A549 (cell line): ENCODE results near the gene GPNMB. TPM values are rescaled to one million over a fixed set of nuclear protein-coding genes. Genes with fewer than 3 reads are reported as not detected.

Experiments
- ATAC-seq, 2 experiments: fragments of 200-7000 bp in 1 of 2; fragments of >200 bp in 1 of 2; cut with Nextera tagmentation in 1 of 2; cut with Tn5 transposase in 1 of 2; 3 replicates each; pipeline versions ENCODE4 v1.8.0 to v1.9.1; 2018 to 2020; ENCODE audit warnings: mild to moderate bottlenecking in 1 of 2, moderate library complexity in 1 of 2
- CTCF ChIA-PET: fragments of 300-600 bp; sonication (Branson Sonifier 250); formaldehyde crosslinking; extraction: SDS; loops from one replicate; lab custom pipeline; 2021; ENCODE audit warnings: antibody characterized with exemption, inconsistent platforms; lab: Yijun Ruan, JAX
- POLR2A ChIA-PET: fragments of 350-600 bp; formaldehyde crosslinking; extraction: SDS; loops from one replicate; lab custom pipeline; 2021; ENCODE audit warnings: antibody characterized with exemption, inconsistent platforms; lab: Yijun Ruan, JAX
- DNase-seq, 2 experiments: peaks; one replicate each; pipeline versions ENCODE4 v3.0.0 to v3.0.0-alpha.2; 2011 to 2016; ENCODE audit warnings: low read depth in 1 of 2, low spot score in 1 of 2
- FAIRE-seq: peaks from 2 replicates; lab custom pipeline; 2011; peaks lifted over from hg19 to GRCh38; lab: Jason Lieb, UNC
- H3K27ac ChIP-seq, 2 experiments: fragments of >200 bp; sonication (Bioruptor Twin); formaldehyde crosslinking; 3 replicates each; pipeline ENCODE4 v1.5.1; 2016 to 2017
- H3K4me1 ChIP-seq: fragments of >200 bp; sonication (Bioruptor Twin); formaldehyde crosslinking; 3 replicates; pipeline ENCODE4 v1.6.1; 2016
- H3K4me2 ChIP-seq: fragments of >200 bp; sonication (Bioruptor Twin); formaldehyde crosslinking; 3 replicates; pipeline ENCODE4 v1.6.1; 2016
- H3K4me3 ChIP-seq: fragments of >200 bp; sonication (Bioruptor Twin); formaldehyde crosslinking; 3 replicates; pipeline ENCODE4 v1.5.1; 2016
- H3K9me3 ChIP-seq: fragments of >200 bp; sonication (Bioruptor Twin); formaldehyde crosslinking; 3 replicates; pipeline ENCODE4 v1.6.1; 2016
- ATOH8 ChIP-seq: fragments of 250-450 bp; sonication (Bioruptor Pico); IDR thresholded peaks from 2 replicates; pipeline ENCODE4 v1.5.0; 2020; ENCODE audit warnings: low read depth, mild to moderate bottlenecking, moderate library complexity
- CBX2 ChIP-seq: fragments of 200-600 bp; sonication (generic); IDR thresholded peaks from 2 replicates; pipeline ENCODE4 v1.6.1; 2016; ENCODE audit warnings: low read depth, mild to moderate bottlenecking, borderline replicate concordance
- CBX8 ChIP-seq: fragments of 200-600 bp; sonication (generic); IDR thresholded peaks from 2 replicates; pipeline ENCODE4 v1.6.1; 2016
- CEBPB ChIP-seq, 2 experiments: fragments of >200 bp in 1 of 2; sonication (Bioruptor Twin) in 1 of 2; formaldehyde crosslinking in 1 of 2; IDR thresholded peaks; 2 replicates each; pipeline ENCODE4 v1.6.1; 2012 to 2016
- E2F6 ChIP-seq: IDR thresholded peaks from 2 replicates; pipeline ENCODE4 v1.6.1; 2012; ENCODE audit warnings: low read depth, borderline replicate concordance
- EHF ChIP-seq: fragments of 250-450 bp; sonication (Bioruptor Pico); IDR thresholded peaks from 2 replicates; pipeline ENCODE4 v1.5.0; 2020; ENCODE audit warnings: mild to moderate bottlenecking
- EHMT2 ChIP-seq: fragments of 200-600 bp; sonication (generic); IDR thresholded peaks from 2 replicates; pipeline ENCODE4 v1.6.1; 2016; ENCODE audit warnings: antibody characterized with exemption, low read depth, mild to moderate bottlenecking, moderate library complexity
- EP300 ChIP-seq, 2 experiments: fragments of >200 bp; sonication (Bioruptor Twin); formaldehyde crosslinking; IDR thresholded peaks; 2 replicates in 1 of 2; 3 replicates in 1 of 2; pipeline ENCODE4 v1.6.1; 2016 to 2017
- FOSB ChIP-seq: fragments of 250-450 bp; sonication (Bioruptor Pico); IDR thresholded peaks from 2 replicates; pipeline ENCODE4 v1.5.0; 2020; ENCODE audit warnings: mild to moderate bottlenecking, moderate library complexity
- FOSL2 ChIP-seq, 2 experiments: fragments of 450-650 bp in 1 of 2; fragments of >200 bp in 1 of 2; sonication (Bioruptor Twin) in 1 of 2; formaldehyde crosslinking; IDR thresholded peaks; 2 replicates each; pipeline versions ENCODE4 v1.5.0 to v1.6.1; 2016 to 2020; ENCODE audit warnings: mild to moderate bottlenecking in 1 of 2, moderate library complexity in 1 of 2
- HES2 ChIP-seq: fragments of >200 bp; sonication (Bioruptor Twin); formaldehyde crosslinking; IDR thresholded peaks from 2 replicates; pipeline ENCODE4 v1.6.1; 2016
- HOXB13 ChIP-seq: fragments of 250-450 bp; sonication (Bioruptor Pico); IDR thresholded peaks from 2 replicates; pipeline ENCODE4 v1.5.0; 2020; ENCODE audit warnings: low read depth, mild to moderate bottlenecking, moderate library complexity
- JUN ChIP-seq, 2 experiments: fragments of >200 bp; sonication (Bioruptor Twin); formaldehyde crosslinking; IDR thresholded peaks; 2 replicates in 1 of 2; 3 replicates in 1 of 2; pipeline ENCODE4 v1.6.1; 2016 to 2017
- KDM1A ChIP-seq: fragments of 200-600 bp; sonication (generic); IDR thresholded peaks from 2 replicates; pipeline ENCODE4 v1.6.1; 2016; ENCODE audit warnings: low read depth, mild to moderate bottlenecking
- KDM5A ChIP-seq: fragments of 200-600 bp; sonication (generic); IDR thresholded peaks from 2 replicates; pipeline ENCODE4 v1.6.1; 2016; ENCODE audit warnings: antibody characterized with exemption, mild to moderate bottlenecking
- MAFK ChIP-seq: fragments of 450-650 bp; IDR thresholded peaks from 2 replicates; pipeline ENCODE4 v1.6.1; 2014; ENCODE audit not compliant: partially characterized antibody
- MAX ChIP-seq: IDR thresholded peaks from 2 replicates; pipeline ENCODE4 v1.6.1; 2012
- RCOR1 ChIP-seq: fragments of 150-350 bp; IDR thresholded peaks from 2 replicates; pipeline ENCODE4 v1.6.1; 2014; ENCODE audit warnings: antibody characterized with exemption, low read length, low read depth
- RFX5 ChIP-seq: fragments of 450-650 bp; IDR thresholded peaks from 2 replicates; pipeline ENCODE4 v1.7.1; 2014; ENCODE audit warnings: antibody characterized with exemption, mild to moderate bottlenecking, moderate library complexity
- RNF2 ChIP-seq: fragments of 200-600 bp; sonication (generic); IDR thresholded peaks from 2 replicates; pipeline ENCODE4 v1.6.1; 2016; ENCODE audit warnings: low read depth, mild to moderate bottlenecking, antibody characterized with exemption, moderate library complexity, borderline replicate concordance
- TP53 ChIP-seq: fragments of 250-450 bp; sonication (Bioruptor Pico); IDR thresholded peaks from 2 replicates; pipeline ENCODE4 v1.5.0; 2021; ENCODE audit warnings: mild to moderate bottlenecking, moderate library complexity
- ZC3H11A ChIP-seq: fragments of 450-650 bp; IDR thresholded peaks from 2 replicates; pipeline ENCODE4 v1.6.1; 2014; ENCODE audit warnings: antibody characterized with exemption, mild to moderate bottlenecking
- ZFP36 ChIP-seq: fragments of 450-650 bp; IDR thresholded peaks from 2 replicates; pipeline ENCODE4 v1.6.1; 2014; ENCODE audit warnings: borderline replicate concordance; ENCODE audit not compliant: partially characterized antibody
- ZSCAN20 ChIP-seq: fragments of 250-450 bp; sonication (Bioruptor Pico); IDR thresholded peaks from 2 replicates; pipeline ENCODE4 v1.8.0; 2022; ENCODE audit warnings: mild to moderate bottlenecking, moderate library complexity
- WGBS: methylation state at CpG from one replicate; pipeline ENCODE4 v1.1.6; 2017; ENCODE audit errors: missing lambda C conversion rate; 5-methylcytosine and 5-hydroxymethylcytosine counted together
- polyA plus RNA-seq, 4 experiments: library from polyadenylated mRNA; depleted of rRNA in 3 of 4; stranded (reverse); fragments of >200 nt; fragmentation: RNase III in 1 of 4; extraction: RNeasy Plus Mini Kit Qiagen cat#74134 plus additional on column Dnase treatment in 1 of 4; gene quantifications; 2 replicates in 3 of 4; 3 replicates in 1 of 4; pipeline ENCODE4 v1.2.3, GENCODE V29; 2011 to 2017
- TF ChIP-seq, protein P1 (sequence below): fragments of 250-450 bp; sonication (Bioruptor Pico); IDR thresholded peaks from 2 replicates; pipeline ENCODE4 v1.5.0; 2021; ENCODE audit warnings: mild to moderate bottlenecking, moderate library complexity, borderline replicate concordance

GPNMB gene
- polyA plus RNA-seq, 2 of the 4 experiments (the other 2 are of a cell fraction), result 3.3 to 4.7 TPM

DNA sequence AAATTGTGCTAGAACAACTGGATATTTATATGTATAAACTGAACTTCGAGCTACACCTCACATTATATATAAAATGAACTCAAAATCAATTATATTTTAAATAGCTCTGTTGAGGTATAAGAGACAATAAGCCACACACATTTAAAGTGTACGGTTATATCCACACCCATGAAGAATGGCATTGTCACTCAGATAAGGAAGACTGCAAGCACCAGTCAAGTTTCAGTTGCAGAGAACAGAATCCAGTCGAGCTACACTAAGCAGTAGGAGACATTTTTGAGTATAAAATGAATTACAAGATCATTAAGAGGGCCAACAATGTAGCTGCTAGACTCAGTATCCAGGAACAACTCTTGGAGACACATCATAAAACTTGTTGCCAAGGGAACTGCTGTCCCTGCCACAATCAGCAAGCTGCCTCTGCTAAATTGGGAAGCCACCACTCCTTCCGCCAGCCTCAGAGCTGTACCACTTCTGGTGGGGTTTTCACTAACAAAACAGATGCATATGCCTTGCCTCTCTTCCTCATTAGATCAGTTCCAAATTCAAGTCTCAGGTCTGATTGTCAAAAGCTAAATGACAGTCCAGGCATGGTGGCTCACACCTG, 19.6 kb upstream of the GPNMB start:
- H3K9me3 ChIP-seq, result peaks cover 4% of the 10 kb centered on the region; the same call in 1 of the 3 replicates
- TF ChIP-seq KDM1A, result no peak
- no peak for TF ChIP-seq ZFP36
- TF ChIP-seq HOXB13, result no peak
- no peak for TF ChIP-seq KDM5A
- no peak for TF ChIP-seq ZC3H11A
- TF ChIP-seq RNF2, result no peak
- no peak for TF ChIP-seq TP53 (CRISPR knock-in tag)
- no peak for TF ChIP-seq EHF (CRISPR knock-in tag)
- TF ChIP-seq EP300 (IDR thresholded peaks at IDR 0.05), result no peak
- TF ChIP-seq ZSCAN20 (CRISPR knock-in tag), result no peak
- no peak for TF ChIP-seq JUN (IDR thresholded peaks at IDR 0.05)
- TF ChIP-seq EHMT2, result no peak
- no peak for TF ChIP-seq CBX8
- ATAC-seq (no peak), DNase-seq (no peak), FAIRE-seq (no peak)
- H3K27ac ChIP-seq, result no peak overlapping the region
- no peak overlapping the region for H3K4me2 ChIP-seq
- ChIA-PET POLR2A (no interaction called here), CTCF (interaction anchor here (1.1 to 1.6 kb wide), 4 partner anchors 16 to 46 kb away, joined by 3 to 6 read pairs (median 4); no protein-coding TSS in a partner anchor)
- no peak overlapping the region for H3K4me3 ChIP-seq
- WGBS, result 39% methylated on average over 4 of the region's 4 CpGs
- no peaks in the 10 kb centered on the region for H3K4me1 ChIP-seq

DNA sequence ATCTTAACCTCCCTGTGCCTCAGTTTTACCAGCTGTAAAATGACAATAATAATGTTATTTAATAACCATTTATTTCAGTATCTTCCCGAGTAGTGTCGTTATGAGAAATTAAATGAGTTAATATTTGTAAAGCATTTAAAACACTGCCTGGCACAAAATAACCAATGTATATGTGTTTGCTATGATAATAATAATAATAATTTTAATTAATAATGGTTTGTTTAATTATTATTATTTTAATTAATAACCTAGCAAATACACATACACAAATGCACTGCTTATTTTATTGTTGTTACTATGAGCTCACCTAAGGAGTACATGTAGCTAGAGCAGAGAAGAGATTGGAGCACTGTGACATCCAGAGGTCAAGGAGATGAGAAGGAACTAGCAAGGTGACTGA, 18.2 kb upstream of the GPNMB start:
- Histone ChIP-seq H3K4me2 (no peak overlapping the region), H3K4me1 (no peaks in the 10 kb centered on the region), H3K4me3 (no peak overlapping the region), H3K27ac (no peak overlapping the region), H3K9me3 (peaks cover 4% of the 10 kb centered on the region; the same call in 1 of the 3 replicates)
- DNase-seq (no peak), ATAC-seq (no peak), FAIRE-seq (no peak)
- WGBS, result 87% methylated on average over 2 of the region's 2 CpGs
- ChIA-PET POLR2A (no interaction called here), CTCF (interaction anchor here (0.7 to 1.1 kb wide), 3 partner anchors 35 to 452 kb away, joined by 3 read pairs; no protein-coding TSS in a partner anchor)
- TF ChIP-seq, protein P1, sequence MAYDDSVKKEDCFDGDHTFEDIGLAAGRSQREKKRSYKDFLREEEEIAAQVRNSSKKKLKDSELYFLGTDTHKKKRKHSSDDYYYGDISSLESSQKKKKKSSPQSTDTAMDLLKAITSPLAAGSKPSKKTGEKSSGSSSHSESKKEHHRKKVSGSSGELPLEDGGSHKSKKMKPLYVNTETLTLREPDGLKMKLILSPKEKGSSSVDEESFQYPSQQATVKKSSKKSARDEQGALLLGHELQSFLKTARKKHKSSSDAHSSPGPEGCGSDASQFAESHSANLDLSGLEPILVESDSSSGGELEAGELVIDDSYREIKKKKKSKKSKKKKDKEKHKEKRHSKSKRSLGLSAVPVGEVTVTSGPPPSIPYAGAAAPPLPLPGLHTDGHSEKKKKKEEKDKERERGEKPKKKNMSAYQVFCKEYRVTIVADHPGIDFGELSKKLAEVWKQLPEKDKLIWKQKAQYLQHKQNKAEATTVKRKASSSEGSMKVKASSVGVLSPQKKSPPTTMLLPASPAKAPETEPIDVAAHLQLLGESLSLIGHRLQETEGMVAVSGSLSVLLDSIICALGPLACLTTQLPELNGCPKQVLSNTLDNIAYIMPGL (CRISPR knock-in tag), result no peak
- TF ChIP-seq CBX2 (no peak), ATOH8 (CRISPR knock-in tag) (no peak), ZC3H11A (no peak), CEBPB (IDR thresholded peaks at IDR 0.05) (no peak), RNF2 (no peak), MAX (no peak), RFX5 (no peak), KDM5A (no peak), FOSL2 (IDR thresholded peaks at IDR 0.05) (no peak), FOSL2 (CRISPR knock-in tag; IDR thresholded peaks at IDR 0.05) (no peak), MAFK (no peak), FOSB (CRISPR knock-in tag) (no peak), HES2 (no peak), E2F6 (no peak), ZSCAN20 (CRISPR knock-in tag) (no peak), RCOR1 (no peak)
